Upper lobe of right lung (tissue), 1 donor: Measurements from ENCODE around the gene KIF20B. TPM values are rescaled to one million over a fixed set of nuclear protein-coding genes. Genes with fewer than 3 reads are reported as not detected.
A peak's percentile ranks its signal among the peaks of the same experiment; 100 is the strongest.

ENCODE experiments used
- ATAC-seq: fragments of 200-7000 bp; cut with Tn5 transposase; one replicate; pipeline ENCODE4 v1.9.1; 2020; ENCODE audit warnings: mild to moderate bottlenecking, moderate library complexity
- DNase-seq: peaks from one replicate; pipeline ENCODE4 v3.0.0-alpha.2; 2020
- H3K27ac ChIP-seq: fragments of 200-600 bp; one replicate; pipeline ENCODE4 v1.8.0; 2022
- H3K27me3 ChIP-seq: fragments of 200-600 bp; one replicate; pipeline ENCODE4 v1.8.0; 2022; ENCODE audit warnings: mild to moderate bottlenecking
- H3K36me3 ChIP-seq: fragments of 200-600 bp; one replicate; pipeline ENCODE4 v1.8.0; 2022
- H3K4me1 ChIP-seq: fragments of 200-600 bp; one replicate; pipeline ENCODE4 v1.8.0; 2022
- H3K4me3 ChIP-seq: fragments of 200-600 bp; one replicate; pipeline ENCODE4 v1.8.0; 2022; ENCODE audit warnings: mild to moderate bottlenecking
- H3K9me3 ChIP-seq: fragments of 200-600 bp; one replicate; pipeline ENCODE4 v1.8.0; 2022
- intact Hi-C: fragments of 100-400 bp; cut with DNase I; formaldehyde crosslinking; loops from one replicate; pipeline ENCODE4 v1.11.0; 2022
- total RNA-seq: library from RNA; stranded (reverse); fragmentation: NEBNext Ultra II Directional; extraction: Animal tissue kit (Norgen Biotek cat#: 25700); gene quantifications from one replicate; pipeline ENCODE4 v1.2.1, GENCODE V29; 2021
- TF ChIP-seq, protein P1 (sequence below): fragments of 200-600 bp; IDR thresholded peaks from one replicate; pipeline ENCODE4 v1.8.0; 2022; ENCODE audit warnings: antibody characterized with exemption
- donor health status: DM: no; HTN: yes; CAD: no; lungs with severe emphysema.

The KIF20B gene
- total RNA-seq, 1 donor from 2014 or later = 5.1 TPM

DNA sequence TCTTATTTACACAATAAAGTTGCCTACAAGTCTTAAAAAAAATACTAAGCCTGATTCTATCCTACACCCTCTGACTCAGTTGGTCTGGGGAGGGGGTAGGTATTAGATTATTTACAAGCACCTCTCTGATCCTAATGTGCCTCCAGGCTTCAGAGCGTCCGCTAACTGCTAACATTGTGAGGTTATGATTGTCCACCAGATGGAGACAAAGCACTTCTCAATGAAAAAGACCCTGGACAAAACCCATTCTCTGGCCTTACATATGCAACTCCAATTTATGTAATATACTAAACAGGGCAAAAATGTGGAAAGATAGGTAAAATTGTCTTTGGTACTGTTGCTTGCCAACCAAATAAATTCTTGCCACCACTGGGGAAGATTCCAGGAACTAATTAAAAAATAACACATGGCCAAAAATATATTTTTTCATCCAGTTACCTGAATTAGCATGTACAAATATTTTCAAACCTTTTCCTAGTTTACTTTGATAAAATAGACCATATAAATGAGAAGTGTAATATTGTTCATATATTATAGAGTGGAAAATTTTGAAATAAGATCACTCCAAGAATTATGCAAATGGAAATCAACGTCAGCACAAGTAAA, 92.4 kb downstream of the KIF20B start:
- Histone ChIP-seq H3K27ac (no peak overlapping the region), H3K36me3 (no peaks in the 10 kb centered on the region), H3K27me3 (no peaks in the 10 kb centered on the region), H3K4me1 (no peaks in the 10 kb centered on the region), H3K4me3 (no peak overlapping the region), H3K9me3 (no peaks in the 10 kb centered on the region)
- intact Hi-C loops = no loop called here
- DNase-seq (no peak), ATAC-seq (peak; percentile 89)
- TF ChIP-seq, protein P1, sequence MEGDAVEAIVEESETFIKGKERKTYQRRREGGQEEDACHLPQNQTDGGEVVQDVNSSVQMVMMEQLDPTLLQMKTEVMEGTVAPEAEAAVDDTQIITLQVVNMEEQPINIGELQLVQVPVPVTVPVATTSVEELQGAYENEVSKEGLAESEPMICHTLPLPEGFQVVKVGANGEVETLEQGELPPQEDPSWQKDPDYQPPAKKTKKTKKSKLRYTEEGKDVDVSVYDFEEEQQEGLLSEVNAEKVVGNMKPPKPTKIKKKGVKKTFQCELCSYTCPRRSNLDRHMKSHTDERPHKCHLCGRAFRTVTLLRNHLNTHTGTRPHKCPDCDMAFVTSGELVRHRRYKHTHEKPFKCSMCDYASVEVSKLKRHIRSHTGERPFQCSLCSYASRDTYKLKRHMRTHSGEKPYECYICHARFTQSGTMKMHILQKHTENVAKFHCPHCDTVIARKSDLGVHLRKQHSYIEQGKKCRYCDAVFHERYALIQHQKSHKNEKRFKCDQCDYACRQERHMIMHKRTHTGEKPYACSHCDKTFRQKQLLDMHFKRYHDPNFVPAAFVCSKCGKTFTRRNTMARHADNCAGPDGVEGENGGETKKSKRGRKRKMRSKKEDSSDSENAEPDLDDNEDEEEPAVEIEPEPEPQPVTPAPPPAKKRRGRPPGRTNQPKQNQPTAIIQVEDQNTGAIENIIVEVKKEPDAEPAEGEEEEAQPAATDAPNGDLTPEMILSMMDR = peak; percentile 84

DNA sequence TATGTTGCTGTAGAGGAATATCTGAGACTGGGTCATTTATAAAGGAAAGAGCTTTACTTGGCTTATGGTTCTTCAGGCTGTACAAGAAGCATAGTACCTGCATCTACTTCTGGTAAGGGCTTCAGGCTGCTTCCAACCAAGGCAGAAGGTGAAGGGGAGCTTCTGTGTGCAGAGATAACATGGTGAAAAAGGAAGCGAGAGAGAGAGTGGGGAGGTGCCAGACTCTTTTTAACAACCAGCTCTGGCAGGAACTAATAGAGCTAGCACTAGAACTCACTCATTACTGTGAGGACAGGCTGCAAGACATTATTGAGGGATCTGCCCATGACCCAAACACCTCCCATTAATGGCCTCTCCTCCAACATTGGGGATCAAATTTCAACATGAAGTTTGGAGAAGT, 94.5 kb downstream of the KIF20B start:
- no peak for ATAC-seq
- no peaks in the 10 kb centered on the region for H3K4me1 ChIP-seq
- intact Hi-C loops = no loop called here

DNA sequence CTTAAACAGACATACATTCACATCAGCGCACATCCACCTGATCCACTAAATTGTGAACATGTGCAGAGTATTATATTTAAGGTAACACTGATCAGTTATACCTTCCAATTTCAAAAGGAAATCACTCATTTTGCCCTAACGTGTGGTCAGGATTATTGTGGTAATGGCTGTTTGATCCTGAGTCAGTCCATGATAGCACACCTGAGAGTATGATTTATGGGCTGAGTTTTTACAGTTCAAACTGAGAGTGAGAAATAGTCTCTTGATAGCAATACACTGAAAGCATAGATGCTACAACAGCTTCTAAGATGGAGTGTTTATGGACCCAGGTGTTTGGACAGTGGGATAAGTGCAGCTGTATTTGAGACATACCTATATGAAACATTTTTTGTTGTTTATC, 96.7 kb downstream of the KIF20B start:
- no peak overlapping the region for H3K4me3 ChIP-seq
- H3K27me3 ChIP-seq = no peaks in the 10 kb centered on the region
- H3K36me3 ChIP-seq = no peaks in the 10 kb centered on the region
- H3K27ac ChIP-seq = no peak overlapping the region
- no peaks in the 10 kb centered on the region for H3K9me3 ChIP-seq
- DNase-seq (no peak), ATAC-seq (no peak)
- no peaks in the 10 kb centered on the region for H3K4me1 ChIP-seq
- intact Hi-C loops = no loop called here
- TF ChIP-seq, protein P1 = no peak

More for the DNA sequence above, 94.5 kb downstream of the KIF20B start:
- TF ChIP-seq, protein P1 = no peak
- no peaks in the 10 kb centered on the region for H3K9me3 ChIP-seq
- no peaks in the 10 kb centered on the region for H3K36me3 ChIP-seq
- DNase-seq = no peak
- H3K27me3 ChIP-seq = no peaks in the 10 kb centered on the region
- H3K27ac ChIP-seq = no peak overlapping the region
- no peak overlapping the region for H3K4me3 ChIP-seq

DNA sequence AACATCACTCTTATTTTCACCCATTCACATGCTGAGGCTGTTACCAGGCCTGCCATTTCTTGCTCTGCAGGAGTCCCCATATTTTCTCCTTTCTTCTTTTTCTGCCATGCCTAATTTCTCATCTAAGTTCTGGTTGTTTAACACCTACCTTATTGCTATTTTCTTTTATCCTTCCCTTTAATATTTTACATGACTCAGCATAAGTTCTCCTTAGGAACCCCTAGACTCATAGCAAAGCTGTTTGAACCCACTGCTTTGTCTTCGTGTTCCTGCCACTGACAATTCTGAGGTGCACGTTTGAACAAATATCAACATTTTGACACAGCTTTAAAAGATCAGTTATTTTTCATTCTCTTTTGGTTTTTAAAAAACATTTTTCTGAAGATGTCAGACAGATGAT, 98.2 kb downstream of the KIF20B start:
- Histone ChIP-seq H3K9me3 (no peaks in the 10 kb centered on the region), H3K4me3 (no peak overlapping the region), H3K27me3 (no peaks in the 10 kb centered on the region), H3K36me3 (no peaks in the 10 kb centered on the region), H3K4me1 (no peaks in the 10 kb centered on the region), H3K27ac (no peak overlapping the region)
- intact Hi-C loops = no loop called here
- TF ChIP-seq, protein P1 = no peak
- DNase-seq (no peak), ATAC-seq (no peak)

DNA sequence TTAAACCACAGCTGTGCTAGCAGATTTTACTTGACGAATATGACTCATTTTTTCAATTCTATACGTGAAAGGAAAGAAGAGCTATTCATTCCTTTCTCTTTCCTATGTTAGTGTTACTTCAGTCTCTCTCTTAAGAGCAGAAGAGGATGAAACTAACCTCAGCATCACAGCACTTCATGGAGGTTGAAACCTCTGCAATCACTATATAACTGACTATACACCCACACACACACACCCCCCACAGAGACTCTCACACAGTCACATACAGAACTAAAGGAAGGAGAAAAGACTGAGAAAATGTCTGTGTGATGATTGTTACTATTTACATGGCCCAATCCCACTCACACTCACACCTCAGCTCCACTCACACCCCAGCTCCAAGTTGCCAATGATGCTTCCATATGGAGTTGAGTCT, 104.2 kb downstream of the KIF20B start:
- TF ChIP-seq, protein P1 = no peak
- H3K4me3 ChIP-seq = no peak overlapping the region
- H3K36me3 ChIP-seq = no peaks in the 10 kb centered on the region
- intact Hi-C loops = no loop called here
- no peaks in the 10 kb centered on the region for H3K4me1 ChIP-seq
- ATAC-seq (no peak), DNase-seq (no peak)
- no peak overlapping the region for H3K27ac ChIP-seq
- H3K9me3 ChIP-seq = no peaks in the 10 kb centered on the region
- H3K27me3 ChIP-seq = no peaks in the 10 kb centered on the region

DNA sequence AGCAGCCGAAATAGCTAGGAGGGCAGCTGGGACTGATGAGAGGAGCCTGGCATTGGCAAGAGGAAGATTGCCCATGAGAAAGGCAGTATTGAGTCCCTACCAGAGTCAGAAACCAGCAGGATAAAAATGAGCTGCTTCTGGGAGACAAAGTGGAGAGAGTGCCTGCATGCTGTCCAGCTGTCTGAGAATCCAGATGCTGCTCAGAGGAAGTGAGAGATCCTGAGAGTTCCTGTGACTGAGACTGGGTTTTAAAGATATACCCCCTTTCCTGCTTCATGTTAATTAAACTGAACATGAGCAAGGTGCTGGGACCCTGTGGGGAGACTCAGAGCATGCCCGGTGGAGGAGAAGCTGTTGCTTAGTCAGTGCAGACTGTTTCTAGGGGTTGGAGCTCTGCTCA, 107.5 kb downstream of the KIF20B start:
- Histone ChIP-seq H3K36me3 (no peaks in the 10 kb centered on the region), H3K9me3 (no peaks in the 10 kb centered on the region), H3K27me3 (no peaks in the 10 kb centered on the region), H3K4me3 (no peak overlapping the region), H3K4me1 (no peaks in the 10 kb centered on the region), H3K27ac (no peak overlapping the region)
- DNase-seq (no peak), ATAC-seq (no peak)
- intact Hi-C loops = no loop called here
- TF ChIP-seq, protein P1 = no peak
